ENCODE measurements around the gene WFS1. TPM values are rescaled to one million over a fixed set of nuclear protein-coding genes. Genes with fewer than 3 reads are reported as not detected.

WFS1 gene
- total RNA-seq, 4 donors from 2014 or later, result 36.6 to 41.8 (median 40.0) TPM

- TF ChIP-seq, protein P1, sequence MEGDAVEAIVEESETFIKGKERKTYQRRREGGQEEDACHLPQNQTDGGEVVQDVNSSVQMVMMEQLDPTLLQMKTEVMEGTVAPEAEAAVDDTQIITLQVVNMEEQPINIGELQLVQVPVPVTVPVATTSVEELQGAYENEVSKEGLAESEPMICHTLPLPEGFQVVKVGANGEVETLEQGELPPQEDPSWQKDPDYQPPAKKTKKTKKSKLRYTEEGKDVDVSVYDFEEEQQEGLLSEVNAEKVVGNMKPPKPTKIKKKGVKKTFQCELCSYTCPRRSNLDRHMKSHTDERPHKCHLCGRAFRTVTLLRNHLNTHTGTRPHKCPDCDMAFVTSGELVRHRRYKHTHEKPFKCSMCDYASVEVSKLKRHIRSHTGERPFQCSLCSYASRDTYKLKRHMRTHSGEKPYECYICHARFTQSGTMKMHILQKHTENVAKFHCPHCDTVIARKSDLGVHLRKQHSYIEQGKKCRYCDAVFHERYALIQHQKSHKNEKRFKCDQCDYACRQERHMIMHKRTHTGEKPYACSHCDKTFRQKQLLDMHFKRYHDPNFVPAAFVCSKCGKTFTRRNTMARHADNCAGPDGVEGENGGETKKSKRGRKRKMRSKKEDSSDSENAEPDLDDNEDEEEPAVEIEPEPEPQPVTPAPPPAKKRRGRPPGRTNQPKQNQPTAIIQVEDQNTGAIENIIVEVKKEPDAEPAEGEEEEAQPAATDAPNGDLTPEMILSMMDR (IDR thresholded peaks at IDR 0.05; ENCODE audit: low read depth), result no peak
Measured at GRCh38 chr4:6230827-6231662, 38.6 kb upstream of the WFS1 start.

- TF ChIP-seq, protein P1 (IDR thresholded peaks at IDR 0.05; ENCODE audit: low read depth), result no peak
Measured at GRCh38 chr4:6231663-6232165, 37.9 kb upstream of the WFS1 start.

DNA sequence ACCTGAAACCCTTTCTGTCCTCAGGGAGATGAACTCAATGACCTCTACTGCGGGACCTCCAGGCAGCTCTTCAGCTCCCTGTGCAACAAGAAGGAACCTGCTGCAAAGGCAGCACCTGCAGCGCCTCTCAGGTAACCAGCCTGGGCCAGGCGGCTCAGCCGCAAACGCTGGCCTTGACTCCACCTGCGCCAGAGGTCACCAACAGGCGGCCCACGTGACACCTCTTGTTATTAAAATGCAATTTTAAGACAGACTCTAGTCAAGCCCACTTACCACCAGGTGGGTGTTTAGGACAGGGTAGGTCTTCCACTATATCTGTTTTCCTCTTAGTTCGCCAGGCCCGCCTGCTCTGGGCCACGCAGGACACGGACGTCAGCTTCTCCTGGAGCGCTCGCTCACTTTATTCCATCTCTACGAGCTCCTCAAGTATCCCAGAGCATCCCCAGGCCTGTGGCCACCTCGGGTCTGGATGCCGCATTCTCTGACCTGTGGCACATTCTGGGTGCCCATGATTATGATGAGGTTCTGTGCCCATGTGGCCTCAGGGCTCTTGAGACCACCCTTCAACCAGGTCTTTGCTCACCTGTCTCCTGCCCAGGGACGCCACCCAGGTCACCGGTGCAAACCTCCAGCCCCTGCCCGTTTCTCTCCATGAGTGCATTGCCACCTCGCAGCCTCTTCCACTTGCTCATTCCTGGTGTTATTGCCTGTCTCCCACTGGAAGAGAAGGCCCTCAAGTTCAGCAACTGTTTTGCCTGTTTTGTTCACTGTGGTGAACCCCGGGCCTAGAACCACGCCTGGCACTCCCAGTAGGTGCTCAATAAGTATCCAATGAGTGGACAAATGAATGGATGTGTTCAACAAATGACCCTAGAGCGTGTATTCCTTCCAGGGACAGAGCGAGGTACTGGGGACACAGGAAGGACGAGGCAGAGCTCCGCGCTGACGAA is 36.5 kb upstream of the WFS1 start:
- TF ChIP-seq, protein P1 (IDR thresholded peaks at IDR 0.05; ENCODE audit: low read depth), result no peak

DNA sequence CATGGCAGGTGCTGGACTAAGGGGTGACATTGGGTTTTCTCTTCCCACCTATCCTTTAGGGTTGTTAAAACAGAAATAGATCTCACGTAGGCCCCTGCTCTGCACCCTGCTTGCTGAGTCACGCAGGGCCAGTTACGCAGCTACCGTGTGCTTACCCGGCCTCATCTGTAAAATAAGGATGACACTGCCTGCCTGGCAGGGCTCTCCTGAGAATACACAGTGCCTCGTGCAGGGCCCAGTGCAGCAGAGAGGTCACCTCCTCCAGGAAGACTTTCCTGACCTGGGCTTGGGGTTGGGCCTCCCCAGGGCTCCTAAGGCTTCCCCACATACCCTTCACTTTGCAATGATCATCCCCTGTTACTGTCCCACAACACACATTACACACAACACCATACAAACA is 35.7 kb upstream of the WFS1 start:
- TF ChIP-seq, protein P1 (IDR thresholded peaks at IDR 0.05; ENCODE audit: low read depth), result no peak

DNA sequence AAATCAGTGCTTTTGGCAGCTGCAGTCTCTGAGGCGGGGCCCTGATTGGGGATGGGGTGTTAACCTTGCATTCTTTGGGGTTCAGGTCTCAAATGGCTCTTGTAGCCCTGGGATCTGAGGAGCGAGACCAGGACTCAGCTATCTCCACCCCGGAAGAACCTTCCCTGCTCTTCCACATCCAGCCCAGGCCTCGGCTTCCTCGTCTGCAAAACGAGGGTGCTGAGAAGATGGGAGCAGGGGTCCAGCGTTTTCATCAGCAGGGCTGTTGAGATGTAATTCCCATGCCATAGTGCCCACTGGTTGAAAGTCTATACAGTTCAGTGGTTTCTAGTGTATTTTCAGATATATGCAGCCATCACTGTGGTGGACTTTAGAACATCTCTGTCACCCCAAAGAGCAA is 34.6 kb upstream of the WFS1 start:
- TF ChIP-seq, protein P1 (IDR thresholded peaks at IDR 0.05; ENCODE audit: low read depth), result no peak

- TF ChIP-seq, protein P1 (IDR thresholded peaks at IDR 0.05; ENCODE audit: low read depth), result no peak
Measured at GRCh38 chr4:6235901-6236640, 33.6 kb upstream of the WFS1 start.
